Measurements from ENCODE around the gene ETDB. TPM values are rescaled to one million over a fixed set of nuclear protein-coding genes. Genes with fewer than 3 reads are reported as not detected.

ETDB gene
- total RNA-seq, 4 donors from 2014 or later = not detected

DNA sequence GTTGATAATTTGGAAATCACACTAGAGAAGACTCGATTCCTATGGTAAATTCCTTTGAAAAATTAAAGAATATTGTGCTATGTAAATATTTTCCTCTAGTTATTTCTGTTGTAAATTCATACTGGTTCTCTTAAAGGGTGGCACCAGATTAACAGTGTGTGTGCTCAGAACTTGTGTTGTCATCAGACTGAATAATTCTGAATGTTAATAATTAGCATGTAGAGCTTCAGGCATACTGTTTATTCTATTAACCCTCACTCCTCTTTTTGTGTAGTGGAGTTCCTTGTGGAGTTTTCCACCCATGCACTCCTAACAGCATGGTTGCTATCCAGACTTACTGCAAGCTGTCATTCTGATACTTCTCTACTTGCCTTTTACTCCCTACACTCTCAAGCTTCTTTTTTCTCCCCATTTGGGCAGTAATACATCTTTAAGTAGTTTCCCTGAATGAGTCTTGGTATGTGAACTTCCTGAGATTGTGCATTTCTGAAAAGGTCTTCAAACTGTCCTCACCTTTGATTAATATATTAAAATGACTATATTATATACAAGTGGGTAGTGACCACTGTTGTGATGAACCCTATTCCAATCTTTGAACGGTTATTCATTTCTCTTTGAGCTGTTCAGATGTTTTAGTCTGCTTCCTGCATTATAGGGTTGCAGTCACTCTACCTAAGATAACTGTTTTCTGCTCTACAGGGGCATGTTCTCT is 38.5 kb downstream of the ETDB start:
- in situ Hi-C loops (cut with MboI; ENCODE audit: low sequenced_read_pairs in 4 of 4) (no loop called here), intact Hi-C loops (cut with DNase I; ENCODE audit: low total_unique reads) (no loop called here)
- Histone ChIP-seq H3K27me3 (no peaks in the 10 kb centered on the region), H3K4me1 (no peaks in the 10 kb centered on the region), H3K9me3 (no peaks in the 10 kb centered on the region), H3K36me3 (no peaks in the 10 kb centered on the region), H3K4me3 (no peak overlapping the region), H3K27ac (no peak overlapping the region)
- no peak for TF ChIP-seq POLR2A (IDR thresholded peaks at IDR 0.05)
- TF ChIP-seq, protein P1, sequence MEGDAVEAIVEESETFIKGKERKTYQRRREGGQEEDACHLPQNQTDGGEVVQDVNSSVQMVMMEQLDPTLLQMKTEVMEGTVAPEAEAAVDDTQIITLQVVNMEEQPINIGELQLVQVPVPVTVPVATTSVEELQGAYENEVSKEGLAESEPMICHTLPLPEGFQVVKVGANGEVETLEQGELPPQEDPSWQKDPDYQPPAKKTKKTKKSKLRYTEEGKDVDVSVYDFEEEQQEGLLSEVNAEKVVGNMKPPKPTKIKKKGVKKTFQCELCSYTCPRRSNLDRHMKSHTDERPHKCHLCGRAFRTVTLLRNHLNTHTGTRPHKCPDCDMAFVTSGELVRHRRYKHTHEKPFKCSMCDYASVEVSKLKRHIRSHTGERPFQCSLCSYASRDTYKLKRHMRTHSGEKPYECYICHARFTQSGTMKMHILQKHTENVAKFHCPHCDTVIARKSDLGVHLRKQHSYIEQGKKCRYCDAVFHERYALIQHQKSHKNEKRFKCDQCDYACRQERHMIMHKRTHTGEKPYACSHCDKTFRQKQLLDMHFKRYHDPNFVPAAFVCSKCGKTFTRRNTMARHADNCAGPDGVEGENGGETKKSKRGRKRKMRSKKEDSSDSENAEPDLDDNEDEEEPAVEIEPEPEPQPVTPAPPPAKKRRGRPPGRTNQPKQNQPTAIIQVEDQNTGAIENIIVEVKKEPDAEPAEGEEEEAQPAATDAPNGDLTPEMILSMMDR (IDR thresholded peaks at IDR 0.05 in 4 of 5, conservative IDR thresholded peaks at IDR 0.05 in 1 of 5) = no peak
- no peak for ATAC-seq
- no peak for DNase-seq

Other genes starting within 250 kb of the ETDB start
- gene MOSPD1, start 205.3 kb downstream of the ETDB start, total RNA-seq = 10 to 100 TPM; 10.1 to 33.7 (median 22.0) TPM
- 1 to 10 TPM; 1.0 to 2.7 (median 1.5) TPM for gene SMIM10, start 129.5 kb downstream of the ETDB start, total RNA-seq
- 1 to 10 TPM; 2.6 to 4.7 (median 4.1) TPM for gene RTL8B, start 98.0 kb downstream of the ETDB start, total RNA-seq
- gene RTL8C, start 88.2 kb downstream of the ETDB start, total RNA-seq = 10 to 100 TPM; 45.2 to 89.3 (median 66.9) TPM
- gene RTL8A, start 68.4 kb downstream of the ETDB start, total RNA-seq = 10 to 100 TPM in 2 of 4 donors, 1 to 10 TPM in 2; 1.1 to 15.9 (median 8.5) TPM
- gene SMIM10L2B, start 21.8 kb downstream of the ETDB start, total RNA-seq = under 1 TPM in 3 of 4 donors, not detected in 1; 0.15 to 0.81 (median 0.35) TPM
- not detected for gene CT55, start 50.9 kb upstream of the ETDB start, total RNA-seq
- gene ETDA, start 131.5 kb upstream of the ETDB start, total RNA-seq = not detected
- not detected for gene ETDC, start 189.0 kb upstream of the ETDB start, total RNA-seq
- gene ZNF75D, start 223.6 kb upstream of the ETDB start, total RNA-seq = 1 to 10 TPM; 4.7 to 5.8 (median 5.2) TPM
- gene ZNF449, start 224.3 kb upstream of the ETDB start, total RNA-seq = 1 to 10 TPM; 1.7 to 4.2 (median 3.3) TPM

All from gastrocnemius medialis (tissue), 4 donors.